ENCODE measurements around the gene CDKN2B.

The CDKN2B gene

DNA sequence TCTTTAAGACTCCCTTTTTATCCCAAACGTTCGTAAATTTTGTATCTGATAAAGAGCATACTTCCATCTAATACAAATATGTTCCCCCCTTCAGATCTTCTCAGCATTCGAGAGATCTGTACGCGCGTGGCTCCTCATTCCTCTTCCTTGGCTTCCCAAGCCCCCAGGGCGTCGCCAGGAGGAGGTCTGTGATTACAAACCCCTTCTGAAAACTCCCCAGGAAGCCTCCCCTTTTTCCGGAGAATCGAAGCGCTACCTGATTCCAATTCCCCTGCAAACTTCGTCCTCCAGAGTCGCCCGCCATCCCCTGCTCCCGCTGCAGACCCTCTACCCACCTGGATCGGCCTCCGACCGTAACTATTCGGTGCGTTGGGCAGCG is 34.8 kb downstream of the CDKN2B start:
- TF ChIP-seq, protein P1, sequence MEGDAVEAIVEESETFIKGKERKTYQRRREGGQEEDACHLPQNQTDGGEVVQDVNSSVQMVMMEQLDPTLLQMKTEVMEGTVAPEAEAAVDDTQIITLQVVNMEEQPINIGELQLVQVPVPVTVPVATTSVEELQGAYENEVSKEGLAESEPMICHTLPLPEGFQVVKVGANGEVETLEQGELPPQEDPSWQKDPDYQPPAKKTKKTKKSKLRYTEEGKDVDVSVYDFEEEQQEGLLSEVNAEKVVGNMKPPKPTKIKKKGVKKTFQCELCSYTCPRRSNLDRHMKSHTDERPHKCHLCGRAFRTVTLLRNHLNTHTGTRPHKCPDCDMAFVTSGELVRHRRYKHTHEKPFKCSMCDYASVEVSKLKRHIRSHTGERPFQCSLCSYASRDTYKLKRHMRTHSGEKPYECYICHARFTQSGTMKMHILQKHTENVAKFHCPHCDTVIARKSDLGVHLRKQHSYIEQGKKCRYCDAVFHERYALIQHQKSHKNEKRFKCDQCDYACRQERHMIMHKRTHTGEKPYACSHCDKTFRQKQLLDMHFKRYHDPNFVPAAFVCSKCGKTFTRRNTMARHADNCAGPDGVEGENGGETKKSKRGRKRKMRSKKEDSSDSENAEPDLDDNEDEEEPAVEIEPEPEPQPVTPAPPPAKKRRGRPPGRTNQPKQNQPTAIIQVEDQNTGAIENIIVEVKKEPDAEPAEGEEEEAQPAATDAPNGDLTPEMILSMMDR (IDR thresholded peaks at IDR 0.05; ENCODE audit: low read depth, low read length) = no peak
- no peak for DNase-seq (ENCODE audit: extremely low read depth, low read depth)

DNA sequence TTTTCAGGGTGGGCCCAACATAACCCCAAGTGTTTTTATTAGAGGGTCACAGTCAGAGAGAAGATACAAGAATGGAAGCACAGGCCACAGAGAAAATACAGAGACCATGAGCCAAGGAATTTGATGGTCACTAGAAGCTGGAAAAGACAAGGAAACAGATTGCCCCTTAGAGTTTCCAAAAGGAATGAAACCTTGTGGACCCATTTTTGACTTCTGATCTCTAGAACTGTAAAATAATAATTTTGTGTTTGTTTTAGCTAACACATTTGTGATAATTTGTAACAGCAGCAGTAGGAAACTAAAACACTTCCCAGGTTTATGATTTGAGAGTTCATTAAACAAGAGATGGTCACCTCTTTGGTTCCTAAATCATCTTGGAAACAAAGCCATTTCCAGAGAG is 36.7 kb downstream of the CDKN2B start:
- TF ChIP-seq, protein P1 (IDR thresholded peaks at IDR 0.05; ENCODE audit: low read depth, low read length) = no peak
- DNase-seq (ENCODE audit: extremely low read depth, low read depth) = no peak

DNA sequence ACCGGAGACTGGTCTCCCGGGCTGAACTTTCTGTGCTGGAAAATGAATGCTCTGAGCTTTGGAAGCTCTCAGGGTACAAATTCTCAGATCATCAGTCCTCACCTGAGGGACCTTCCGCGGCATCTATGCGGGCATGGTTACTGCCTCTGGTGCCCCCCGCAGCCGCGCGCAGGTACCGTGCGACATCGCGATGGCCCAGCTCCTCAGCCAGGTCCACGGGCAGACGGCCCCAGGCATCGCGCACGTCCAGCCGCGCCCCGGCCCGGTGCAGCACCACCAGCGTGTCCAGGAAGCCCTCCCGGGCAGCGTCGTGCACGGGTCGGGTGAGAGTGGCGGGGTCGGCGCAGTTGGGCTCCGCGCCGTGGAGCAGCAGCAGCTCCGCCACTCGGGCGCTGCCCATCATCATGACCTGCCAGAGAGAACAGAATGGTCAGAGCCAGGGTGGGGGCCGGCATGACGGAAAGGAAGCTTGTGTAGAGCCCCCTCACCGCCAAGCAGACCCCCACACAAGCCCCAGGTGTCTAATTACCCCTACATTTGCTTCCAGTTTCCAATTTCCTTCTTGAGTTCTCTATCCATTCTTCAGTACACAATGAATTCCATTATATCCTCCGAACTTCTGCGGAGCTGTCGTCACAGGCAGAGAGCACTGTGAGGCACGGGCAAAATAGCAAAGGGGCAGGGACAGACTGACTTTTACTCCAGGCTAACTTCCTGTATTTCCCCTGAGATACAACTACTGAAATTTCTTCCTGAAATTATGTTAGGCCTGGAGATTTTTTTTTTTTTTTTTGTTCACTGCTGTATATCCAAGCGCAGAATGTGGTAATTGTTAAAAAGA is 38.1 kb downstream of the CDKN2B start:
- TF ChIP-seq, protein P1 (IDR thresholded peaks at IDR 0.05; ENCODE audit: low read depth, low read length) = no peak
- DNase-seq (ENCODE audit: extremely low read depth, low read depth) = no peak

DNA sequence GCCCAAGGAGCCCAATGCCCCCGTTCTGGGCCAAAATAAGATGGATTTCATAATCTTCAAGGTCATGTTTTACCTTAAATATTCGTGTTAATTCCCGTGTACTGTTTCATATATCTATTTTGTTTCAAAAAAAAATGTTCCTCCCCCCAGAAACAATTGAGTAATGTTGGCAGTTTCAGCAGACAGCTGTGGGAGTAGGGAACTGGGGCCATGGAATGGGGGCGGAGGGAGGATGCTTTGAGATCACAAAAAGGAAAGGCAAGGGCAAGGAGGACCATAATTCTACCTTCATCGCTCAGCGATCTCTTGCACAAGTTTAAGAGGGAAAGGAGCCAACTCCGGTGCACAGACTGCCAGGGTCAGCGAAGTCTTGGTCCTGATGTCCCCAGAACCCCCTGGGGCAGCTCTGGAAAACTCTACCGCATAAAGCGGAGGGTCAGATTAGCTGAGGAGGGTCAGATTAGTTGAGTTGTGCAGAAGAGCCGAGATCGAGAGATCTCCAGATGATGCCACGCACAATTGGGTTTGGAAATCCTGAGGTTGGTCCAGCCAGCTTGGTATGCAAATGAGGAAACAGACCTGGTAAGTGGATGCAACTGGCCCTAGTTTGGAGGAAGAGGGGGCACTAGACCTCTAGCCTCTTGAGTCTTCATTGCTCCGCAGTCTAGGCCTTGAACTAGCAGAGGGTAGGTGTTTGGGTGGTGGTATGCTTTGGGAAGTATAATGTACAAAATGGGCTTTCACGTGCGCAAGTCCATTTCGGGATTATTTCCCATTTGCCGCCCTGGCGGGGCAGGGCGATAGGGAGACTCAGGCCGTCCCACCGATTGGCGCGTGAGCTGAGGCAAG is 38.9 kb downstream of the CDKN2B start:
- no peak for DNase-seq (ENCODE audit: extremely low read depth, low read depth)
- TF ChIP-seq, protein P1 (IDR thresholded peaks at IDR 0.05; ENCODE audit: low read depth, low read length) = no peak

DNA sequence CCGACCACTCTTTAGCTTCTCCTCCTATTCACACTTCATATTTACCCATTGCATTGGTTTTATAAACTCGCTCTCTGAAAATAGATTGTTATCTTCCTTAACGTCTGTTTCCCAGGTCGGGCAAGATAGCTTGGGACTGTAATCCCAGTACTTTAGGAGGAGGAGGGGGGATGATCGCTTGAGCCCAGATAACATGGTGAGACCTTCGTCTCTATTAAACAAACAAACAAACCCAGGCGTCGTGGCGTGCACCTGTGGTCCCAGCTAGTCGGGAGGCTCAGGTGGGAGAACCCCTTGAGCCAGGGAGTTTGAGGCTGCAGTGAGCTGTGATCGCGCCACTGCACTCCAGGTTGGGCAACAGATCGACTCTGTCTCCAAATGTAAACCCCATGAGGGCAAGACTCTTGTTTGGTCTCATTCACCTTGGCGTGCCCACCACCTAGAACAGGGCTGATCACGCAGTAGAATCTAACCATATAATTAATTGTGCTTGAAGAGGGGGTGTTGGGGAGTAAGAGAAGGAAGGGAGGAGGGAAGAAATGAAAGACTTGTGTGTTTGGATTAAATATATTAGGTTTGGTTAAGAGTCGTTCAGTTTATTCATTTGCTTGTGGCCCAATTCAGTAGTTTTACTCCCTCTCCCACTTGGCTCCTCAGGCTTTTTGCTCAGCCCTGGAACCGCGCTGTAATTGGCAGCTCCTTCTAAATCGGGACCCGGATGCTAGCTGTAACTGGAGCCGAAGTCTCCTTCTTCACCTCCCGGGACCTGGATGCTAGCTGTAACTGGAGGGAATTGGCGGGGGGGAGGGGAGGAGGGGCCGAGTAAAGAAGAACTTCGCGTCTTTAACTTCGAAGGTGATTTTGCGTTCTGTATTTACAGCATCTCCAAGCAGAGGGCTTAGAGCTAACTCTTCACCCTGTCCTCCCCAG is 39.8 kb downstream of the CDKN2B start:
- no peak for DNase-seq (ENCODE audit: extremely low read depth, low read depth)
- TF ChIP-seq, protein P1 (IDR thresholded peaks at IDR 0.05; ENCODE audit: low read depth, low read length) = no peak

DNA sequence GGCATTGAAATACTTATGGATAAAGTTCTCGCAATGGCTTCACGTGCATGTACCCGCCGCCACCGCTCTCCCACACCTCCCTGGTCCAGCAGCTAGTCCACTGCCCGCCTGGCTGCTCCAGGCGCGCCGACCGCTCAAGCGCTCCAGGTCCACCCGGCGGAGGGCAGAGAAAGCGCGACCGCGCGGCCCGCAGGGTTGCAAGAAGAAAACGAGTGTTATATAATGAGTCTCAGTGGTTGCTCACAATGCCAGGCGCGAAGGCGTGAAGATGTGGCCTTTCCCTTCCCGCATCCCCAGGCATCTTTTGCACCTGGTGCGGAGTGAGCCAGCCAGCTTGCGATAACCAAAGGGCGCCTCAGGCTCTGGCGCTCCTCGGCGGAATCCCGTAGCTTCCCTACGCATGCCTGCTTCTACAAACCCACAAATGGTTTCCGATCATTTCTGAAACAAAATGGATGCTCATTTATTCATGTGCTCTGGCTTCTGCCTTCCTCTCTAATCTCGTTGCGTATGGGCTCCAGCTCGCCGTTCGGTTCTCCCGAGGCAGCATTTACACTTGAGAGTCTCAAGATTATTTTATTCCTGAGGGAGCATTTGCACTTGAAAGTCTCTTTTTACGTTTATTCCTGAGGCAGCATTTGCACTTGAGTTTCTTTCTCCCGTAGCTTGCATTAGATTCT is 40.6 kb downstream of the CDKN2B start:
- DNase-seq (ENCODE audit: extremely low read depth, low read depth) = no peak
- TF ChIP-seq, protein P1 (IDR thresholded peaks at IDR 0.05; ENCODE audit: low read depth, low read length) = no peak; the same call in 1 of the 2 replicates

Measured in AG09319 (cell line).